ENCODE results near the gene CST9. TPM values are rescaled to one million over a fixed set of nuclear protein-coding genes. Genes with fewer than 3 reads are reported as not detected.
A peak's percentile ranks its signal among the peaks of the same experiment; 100 is the strongest.

Gene CST9
- total and polyA plus RNA-seq, 2 of the 13 experiments (the other 11 are each of a cell fraction or from before 2014, with no cell fraction given): 0.07 TPM; not detected in 1

GRCh38 chr20:23606652-23607049 lies 934 bp upstream of the CST9 start (continued):
- TF ChIP-seq PATZ1 (CRISPR knock-in tag; IDR thresholded peaks at IDR 0.05) (peak; percentile 43; the same call in 1 of the 2 replicates), KDM6A (CRISPR knock-in tag; IDR thresholded peaks at IDR 0.05; ENCODE audit: low read depth) (no peak), SRSF1 (optimal IDR thresholded peaks at IDR 0.05; ENCODE audit: low read depth, low read length) (no peak), ZNF263 (CRISPR knock-in tag; IDR thresholded peaks at IDR 0.05) (peak; percentile 50; the same call in 1 of the 2 replicates), ZNF816 (CRISPR knock-in tag; IDR thresholded peaks at IDR 0.05; ENCODE audit: borderline replicate concordance) (0 out of 2 replicates have a peak, but pooled peaks have one; percentile 18), SAP130 (CRISPR knock-in tag; IDR thresholded peaks at IDR 0.05; ENCODE audit: low read depth) (0 out of 2 replicates have a peak, but pooled peaks have one; percentile 16), ZNF441 (CRISPR knock-in tag; IDR thresholded peaks at IDR 0.05; ENCODE audit: borderline replicate concordance) (0 out of 2 replicates have a peak, but pooled peaks have one; percentile 37), TCF7L2 (IDR thresholded peaks at IDR 0.05; ENCODE audit: low read depth, low read length) (no peak), CEBPG (CRISPR knock-in tag; IDR thresholded peaks at IDR 0.05) (peak; percentile 26; the same call in 1 of the 2 replicates), HMGXB3 (CRISPR knock-in tag; IDR thresholded peaks at IDR 0.05; ENCODE audit: borderline replicate concordance) (no peak), NRL (CRISPR knock-in tag; IDR thresholded peaks at IDR 0.05; ENCODE audit: borderline replicate concordance) (no peak), ZHX2 (IDR thresholded peaks at IDR 0.05; ENCODE audit: low read depth) (no peak), ZHX2 (CRISPR knock-in tag; IDR thresholded peaks at IDR 0.05; ENCODE audit: borderline replicate concordance) (no peak), BCL6 (CRISPR knock-in tag; IDR thresholded peaks at IDR 0.05) (0 out of 2 replicates have a peak, but pooled peaks have one; percentile 22), FOSL1 (CRISPR knock-in tag; IDR thresholded peaks at IDR 0.05; ENCODE audit: borderline replicate concordance) (0 out of 2 replicates have a peak, but pooled peaks have one; percentile 7), ZNF337 (CRISPR knock-in tag; IDR thresholded peaks at IDR 0.05; ENCODE audit: borderline replicate concordance, low read depth) (no peak), ZNF704 (CRISPR knock-in tag; IDR thresholded peaks at IDR 0.05; ENCODE audit: borderline replicate concordance) (peak; percentile 53; the same call in 1 of the 2 replicates)

All from HepG2 (cell line).